K562 (cell line): ENCODE measurements around the gene MANF. TPM values are rescaled to one million over a fixed set of nuclear protein-coding genes. Genes with fewer than 3 reads are reported as not detected.
A peak's percentile ranks its signal among the peaks of the same experiment; 100 is the strongest.

Experiments
- BDP1 ChIP-seq: IDR thresholded peaks from 3 replicates; pipeline ENCODE4 v1.6.1; 2011; ENCODE audit not compliant: insufficient read length, insufficient read depth
- BRF2 ChIP-seq: IDR thresholded peaks from 3 replicates; pipeline ENCODE4 v1.6.1; 2011; ENCODE audit warnings: borderline replicate concordance, mild to moderate bottlenecking; ENCODE audit not compliant: insufficient read length, insufficient read depth
- E2F6 ChIP-seq, 2 experiments: IDR thresholded peaks; 2 replicates each; pipeline ENCODE4 v1.6.1; 2011; ENCODE audit warnings: borderline replicate concordance in 1 of 2, control low read depth in 1 of 2, low read depth in 1 of 2, low read length in 1 of 2, mild to moderate bottlenecking in 1 of 2, mixed read lengths in 1 of 2, moderate library complexity in 1 of 2; ENCODE audit not compliant: insufficient read depth in 1 of 2, insufficient read length in 1 of 2, poor library complexity in 1 of 2, severe bottlenecking in 1 of 2; ENCODE audit errors: extremely low read depth in 1 of 2
- EP400 ChIP-seq: fragments of 450-650 bp; IDR thresholded peaks from 2 replicates; pipeline ENCODE4 v1.6.1; 2017; ENCODE audit warnings: antibody characterized with exemption, mild to moderate bottlenecking, moderate library complexity
- ERF ChIP-seq: fragments of 450-650 bp; formaldehyde crosslinking; IDR thresholded peaks from 2 replicates; pipeline ENCODE4 v1.4.0; 2020; ENCODE audit warnings: mild to moderate bottlenecking, mixed read lengths
- FOSL1 ChIP-seq: fragments of 200-800 bp; sonication (Bioruptor generic); conservative IDR thresholded peaks from 2 replicates; pipeline ENCODE4 v1.6.1; 2016; ENCODE audit warnings: missing genetic modification characterization, missing compliant biosample characterization
- FOXO4 ChIP-seq: fragments of 450-650 bp; formaldehyde crosslinking; IDR thresholded peaks from 2 replicates; pipeline ENCODE4 v1.4.0; 2020; ENCODE audit warnings: mild to moderate bottlenecking, moderate library complexity
- NKRF ChIP-seq: fragments of 450-650 bp; IDR thresholded peaks from 2 replicates; pipeline ENCODE4 v1.6.1; 2016; ENCODE audit warnings: borderline replicate concordance
- POLR3A ChIP-seq: IDR thresholded peaks from 2 replicates; pipeline ENCODE4 v1.6.1; 2011; ENCODE audit warnings: borderline replicate concordance, mild to moderate bottlenecking, moderate library complexity; ENCODE audit not compliant: insufficient read length, insufficient read depth; ENCODE audit errors: extremely low read depth
- RAD51 ChIP-seq: fragments of 450-650 bp; IDR thresholded peaks from 2 replicates; pipeline ENCODE4 v1.7.1; 2016; ENCODE audit warnings: low read depth, mild to moderate bottlenecking, borderline replicate concordance
- SETDB1 ChIP-seq: IDR thresholded peaks from one replicate; pipeline ENCODE4 v1.6.1; 2012; ENCODE audit warnings: low read length, control low read depth, inconsistent platforms
- SMC3 ChIP-seq: conservative IDR thresholded peaks from 2 replicates; pipeline ENCODE4 v1.6.1; 2011; ENCODE audit warnings: low read depth, low read length, improper control_type of control experiment; ENCODE audit not compliant: insufficient read depth
- STAT5A ChIP-seq: IDR thresholded peaks from 2 replicates; pipeline ENCODE4 v1.6.1; 2012; ENCODE audit warnings: low read length, inconsistent platforms, borderline replicate concordance
- TAF7 ChIP-seq: fragments of 450-650 bp; IDR thresholded peaks from 2 replicates; pipeline ENCODE4 v1.6.1; 2016; ENCODE audit warnings: missing genetic modification characterization, missing compliant biosample characterization
- TRIM28 ChIP-seq: fragments of 450-650 bp; IDR thresholded peaks from 2 replicates; pipeline ENCODE4 v1.6.1; 2017
- U2AF2 ChIP-seq: fragments of 200-400 bp; formaldehyde crosslinking; optimal IDR thresholded peaks from 2 replicates; pipeline ENCODE3; 2017; ENCODE audit warnings: low read depth, mild to moderate bottlenecking, low read length
- USF1 ChIP-seq: sonication (generic); formaldehyde crosslinking; IDR thresholded peaks from 2 replicates; pipeline ENCODE4 v1.9.0; 2022; ENCODE audit warnings: mild to moderate bottlenecking, missing genetic modification reagents
- ZNF134 ChIP-seq: fragments of 250-450 bp; sonication (Bioruptor Pico); conservative IDR thresholded peaks from 2 replicates; pipeline ENCODE4 v1.4.0; 2020
- ZNF280B ChIP-seq: fragments of 250-450 bp; sonication (Bioruptor Pico); IDR thresholded peaks from 2 replicates; pipeline ENCODE4 v1.5.1; 2021; ENCODE audit warnings: mild to moderate bottlenecking
- ZNF41 ChIP-seq: fragments of 250-450 bp; sonication (Bioruptor Pico); conservative IDR thresholded peaks from 2 replicates; pipeline ENCODE4 v1.4.0; 2020; ENCODE audit warnings: mild to moderate bottlenecking
- ZNF766 ChIP-seq: fragments of 200-800 bp; sonication (Bioruptor generic); conservative IDR thresholded peaks from 2 replicates; pipeline ENCODE4 v1.6.1; 2016; ENCODE audit warnings: missing genetic modification characterization, missing compliant biosample characterization
- polyA plus RNA-seq, 8 experiments: library from polyadenylated mRNA; depleted of rRNA in 4 of 8; stranded (reverse) in 5 of 8; unstranded in 3 of 8; fragments of >200 nt; fragmentation: Nextera tagmentation in 2 of 8; fragmentation: Illumina TruSeq in 1 of 8; extraction: Ambion mirVana in 2 of 8; extraction: Trizol in 1 of 8; gene quantifications; 2 replicates each; pipeline versions ENCODE4 v1.2.1 to v1.2.3, GENCODE V29; 2011 to 2014; ENCODE audit warnings: inconsistent platforms in 1 of 8, missing spikeins in 1 of 8
- total RNA-seq, 7 experiments: library from RNA; depleted of rRNA in 6 of 7; stranded (reverse); fragments of >200 nt in 6 of 7; fragmentation: Illumina TruSeq in 2 of 7; extraction: Trizol in 2 of 7; gene quantifications; 2 replicates each; pipeline versions ENCODE4 v1.2.1 to v1.2.3, GENCODE V29; 2011 to 2021; ENCODE audit warnings: low replicate concordance in 1 of 7

The MANF gene
- total and polyA plus RNA-seq, 9 of the 15 experiments (the other 6 are each of a cell fraction or from before 2014, with no cell fraction given): 6.5 to 52.7 (median 42.3) TPM

GRCh38 chr3:51391075-51391565 is 6.0 kb downstream of the MANF start, which contains the start of gene RBM15B (continued):
- TF ChIP-seq E2F6 (IDR thresholded peaks at IDR 0.05; ENCODE audit: borderline replicate concordance in 1 of 2, extremely low read depth in 1 of 2, insufficient read depth in 1 of 2, insufficient read length in 1 of 2, low read depth in 1 of 2, low read length in 1 of 2, poor library complexity in 1 of 2, severe bottlenecking in 1 of 2) (peak; percentile 45 to 71), ZNF134 (CRISPR knock-in tag) (no peak), STAT5A (no peak), BDP1 (no peak), TAF7 (tag) (no peak), EP400 (peak; percentile 51; the same call in 1 of the 2 replicates), ERF (CRISPR knock-in tag) (no peak), TRIM28 (no peak), FOSL1 (tag) (peak; percentile 25; the same call in 1 of the 2 replicates), RAD51 (peak; percentile 73), FOXO4 (CRISPR knock-in tag) (no peak), BRF2 (no peak), U2AF2 (no peak), USF1 (CRISPR knock-in tag) (peak; percentile 93), SMC3 (peak; percentile 32; the same call in 1 of the 2 replicates), NKRF (no peak), SETDB1 (peak; percentile 74), ZNF280B (CRISPR knock-in tag) (no peak), ZNF766 (CRISPR knock-in tag) (no peak), ZNF41 (CRISPR knock-in tag) (no peak), POLR3A (no peak)
